HL-60 (cell line): ENCODE results near the gene CARD14.

Source experiments
- DNase-seq, 2 experiments: peaks; one replicate each; pipeline ENCODE4 v3.0.0-alpha.2; 2010 to 2020; ENCODE audit warnings: low read depth in 1 of 2, low spot score in 1 of 2
- H3K27ac ChIP-seq: fragments of 250-450 bp; sonication (Bioruptor Pico); replicated peaks from 2 replicates; pipeline ENCODE4 v1.5.1; 2020; ENCODE audit warnings: mild to moderate bottlenecking, moderate library complexity
- H3K27me3 ChIP-seq: fragments of 250-450 bp; sonication (Bioruptor Pico); 2 replicates; pipeline ENCODE4 v1.5.1; 2021; ENCODE audit warnings: mild to moderate bottlenecking, moderate library complexity; ENCODE audit not compliant: insufficient read depth, poor library complexity, severe bottlenecking
- H3K4me3 ChIP-seq: replicated peaks from 2 replicates; pipeline ENCODE4 v1.5.1; 2011; ENCODE audit warnings: mild to moderate bottlenecking, control low read depth, low read length; ENCODE audit not compliant: insufficient read depth
- GABPA ChIP-seq: IDR thresholded peaks from 2 replicates; pipeline ENCODE4 v1.6.1; 2012; ENCODE audit warnings: low read depth
- POLR2AphosphoS5 ChIP-seq: IDR thresholded peaks from 2 replicates; pipeline ENCODE4 v1.6.1; 2012; ENCODE audit warnings: low read depth
- SPI1 ChIP-seq: IDR thresholded peaks from 2 replicates; pipeline ENCODE4 v1.6.1; 2012; ENCODE audit warnings: low read depth, mild to moderate bottlenecking, borderline replicate concordance
- TF ChIP-seq, protein P1 (sequence below): IDR thresholded peaks from one replicate; pipeline ENCODE4 v1.5.1; 2011; ENCODE audit warnings: low read length, control low read depth, inconsistent platforms; ENCODE audit not compliant: insufficient read depth
- TF ChIP-seq, protein P2 (sequence below): IDR thresholded peaks from 2 replicates; pipeline ENCODE4 v1.6.1; 2012; ENCODE audit warnings: low read depth; ENCODE audit not compliant: insufficient replicate concordance

Gene CARD14

GRCh38 chr17:80133626-80133970, 36.2 kb upstream of the CARD14 start:
- Histone ChIP-seq H3K27me3 (no peaks in the 10 kb centered on the region), H3K27ac (no peak overlapping the region), H3K4me3 (no peak overlapping the region)
- TF ChIP-seq, protein P1, sequence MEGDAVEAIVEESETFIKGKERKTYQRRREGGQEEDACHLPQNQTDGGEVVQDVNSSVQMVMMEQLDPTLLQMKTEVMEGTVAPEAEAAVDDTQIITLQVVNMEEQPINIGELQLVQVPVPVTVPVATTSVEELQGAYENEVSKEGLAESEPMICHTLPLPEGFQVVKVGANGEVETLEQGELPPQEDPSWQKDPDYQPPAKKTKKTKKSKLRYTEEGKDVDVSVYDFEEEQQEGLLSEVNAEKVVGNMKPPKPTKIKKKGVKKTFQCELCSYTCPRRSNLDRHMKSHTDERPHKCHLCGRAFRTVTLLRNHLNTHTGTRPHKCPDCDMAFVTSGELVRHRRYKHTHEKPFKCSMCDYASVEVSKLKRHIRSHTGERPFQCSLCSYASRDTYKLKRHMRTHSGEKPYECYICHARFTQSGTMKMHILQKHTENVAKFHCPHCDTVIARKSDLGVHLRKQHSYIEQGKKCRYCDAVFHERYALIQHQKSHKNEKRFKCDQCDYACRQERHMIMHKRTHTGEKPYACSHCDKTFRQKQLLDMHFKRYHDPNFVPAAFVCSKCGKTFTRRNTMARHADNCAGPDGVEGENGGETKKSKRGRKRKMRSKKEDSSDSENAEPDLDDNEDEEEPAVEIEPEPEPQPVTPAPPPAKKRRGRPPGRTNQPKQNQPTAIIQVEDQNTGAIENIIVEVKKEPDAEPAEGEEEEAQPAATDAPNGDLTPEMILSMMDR, result no peak
- TF ChIP-seq GABPA (no peak), SPI1 (no peak), POLR2AphosphoS5 (no peak)
- TF ChIP-seq, protein P2, sequence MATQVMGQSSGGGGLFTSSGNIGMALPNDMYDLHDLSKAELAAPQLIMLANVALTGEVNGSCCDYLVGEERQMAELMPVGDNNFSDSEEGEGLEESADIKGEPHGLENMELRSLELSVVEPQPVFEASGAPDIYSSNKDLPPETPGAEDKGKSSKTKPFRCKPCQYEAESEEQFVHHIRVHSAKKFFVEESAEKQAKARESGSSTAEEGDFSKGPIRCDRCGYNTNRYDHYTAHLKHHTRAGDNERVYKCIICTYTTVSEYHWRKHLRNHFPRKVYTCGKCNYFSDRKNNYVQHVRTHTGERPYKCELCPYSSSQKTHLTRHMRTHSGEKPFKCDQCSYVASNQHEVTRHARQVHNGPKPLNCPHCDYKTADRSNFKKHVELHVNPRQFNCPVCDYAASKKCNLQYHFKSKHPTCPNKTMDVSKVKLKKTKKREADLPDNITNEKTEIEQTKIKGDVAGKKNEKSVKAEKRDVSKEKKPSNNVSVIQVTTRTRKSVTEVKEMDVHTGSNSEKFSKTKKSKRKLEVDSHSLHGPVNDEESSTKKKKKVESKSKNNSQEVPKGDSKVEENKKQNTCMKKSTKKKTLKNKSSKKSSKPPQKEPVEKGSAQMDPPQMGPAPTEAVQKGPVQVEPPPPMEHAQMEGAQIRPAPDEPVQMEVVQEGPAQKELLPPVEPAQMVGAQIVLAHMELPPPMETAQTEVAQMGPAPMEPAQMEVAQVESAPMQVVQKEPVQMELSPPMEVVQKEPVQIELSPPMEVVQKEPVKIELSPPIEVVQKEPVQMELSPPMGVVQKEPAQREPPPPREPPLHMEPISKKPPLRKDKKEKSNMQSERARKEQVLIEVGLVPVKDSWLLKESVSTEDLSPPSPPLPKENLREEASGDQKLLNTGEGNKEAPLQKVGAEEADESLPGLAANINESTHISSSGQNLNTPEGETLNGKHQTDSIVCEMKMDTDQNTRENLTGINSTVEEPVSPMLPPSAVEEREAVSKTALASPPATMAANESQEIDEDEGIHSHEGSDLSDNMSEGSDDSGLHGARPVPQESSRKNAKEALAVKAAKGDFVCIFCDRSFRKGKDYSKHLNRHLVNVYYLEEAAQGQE, result no peak
- DNase-seq, result no peak

DNA sequence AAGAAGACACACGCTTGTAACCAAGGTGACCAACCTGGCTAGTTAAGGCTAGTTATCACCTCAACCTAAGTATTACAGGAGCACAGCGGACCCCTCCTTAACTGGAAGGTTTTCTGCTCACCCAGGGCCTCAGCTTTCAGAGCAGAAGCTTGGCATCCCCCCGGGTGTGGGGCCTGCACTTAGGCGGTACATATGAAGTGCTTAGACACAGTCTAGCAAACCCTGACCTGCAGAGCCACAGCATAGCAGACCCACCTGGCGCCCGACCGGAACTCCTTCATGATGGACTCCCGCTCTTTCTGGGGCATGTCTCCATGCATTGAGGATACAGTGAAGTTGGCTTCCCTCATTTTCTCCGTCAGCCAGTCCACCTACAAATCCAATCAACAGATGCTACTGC, 32.7 kb upstream of the CARD14 start:
- no peak overlapping the region for H3K27ac ChIP-seq

DNA sequence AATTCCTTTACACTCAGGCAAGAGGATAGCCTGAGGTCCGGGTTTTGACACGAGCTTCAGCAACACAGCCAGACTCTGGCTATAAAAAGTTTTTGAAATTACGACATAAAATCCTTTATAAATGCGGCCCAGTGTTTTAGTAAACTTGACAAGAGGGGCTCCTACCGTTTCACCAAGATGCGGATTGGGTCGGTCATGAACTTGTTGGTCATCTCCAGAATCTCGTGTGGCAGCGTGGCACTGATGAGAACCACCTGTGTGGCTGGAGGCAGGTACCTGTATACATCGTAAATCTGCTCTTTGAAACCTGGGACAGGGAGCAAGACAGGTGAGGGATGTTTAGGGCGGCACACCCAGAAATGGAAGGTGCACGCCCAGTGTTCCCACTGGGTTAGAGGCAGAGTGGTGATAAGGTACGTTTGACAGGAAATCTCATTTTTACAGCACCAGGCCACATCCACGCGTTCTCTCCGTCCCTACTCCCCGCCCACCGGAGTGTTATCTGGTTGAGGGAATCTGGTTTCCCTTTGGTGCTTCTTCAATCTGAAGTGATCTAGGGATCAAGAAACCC, 30.9 kb upstream of the CARD14 start:
- DNase-seq, result no peak
- H3K4me3 ChIP-seq, result no peak overlapping the region
- no peak overlapping the region for H3K27ac ChIP-seq
- TF ChIP-seq SPI1, result no peak
- TF ChIP-seq, protein P2, result no peak
- TF ChIP-seq POLR2AphosphoS5, result no peak
- TF ChIP-seq, protein P1, result no peak
- no peak for TF ChIP-seq GABPA
- no peaks in the 10 kb centered on the region for H3K27me3 ChIP-seq

More for the DNA sequence above, 32.7 kb upstream of the CARD14 start:
- Histone ChIP-seq H3K27me3 (no peaks in the 10 kb centered on the region), H3K4me3 (no peak overlapping the region)
- TF ChIP-seq GABPA (no peak), SPI1 (no peak), POLR2AphosphoS5 (no peak)
- TF ChIP-seq, protein P1, result no peak
- TF ChIP-seq, protein P2, result no peak
- no peak for DNase-seq
